K562 (cell line): Measurements from ENCODE around the gene NPB. TPM values are rescaled to one million over a fixed set of nuclear protein-coding genes. Genes with fewer than 3 reads are reported as not detected.

ENCODE experiments used
- CBX3 ChIP-seq, 2 experiments: IDR thresholded peaks; 1 replicate in 1 of 2; 2 replicates in 1 of 2; pipeline ENCODE4 v1.6.1; 2012; ENCODE audit warnings: inconsistent platforms in 2 of 2, low read length in 2 of 2, borderline replicate concordance in 1 of 2, control low read depth in 1 of 2
- DDX20 ChIP-seq: fragments of 450-650 bp; IDR thresholded peaks from 2 replicates; pipeline ENCODE4 v1.6.1; 2016; ENCODE audit warnings: missing genetic modification characterization, low read depth, mild to moderate bottlenecking, missing compliant biosample characterization, moderate library complexity
- DLX4 ChIP-seq: fragments of 250-450 bp; sonication (Bioruptor Pico); IDR thresholded peaks from 2 replicates; pipeline ENCODE4 v1.6.1; 2021; ENCODE audit warnings: mild to moderate bottlenecking
- FOXK1 ChIP-seq: sonication (generic); formaldehyde crosslinking; IDR thresholded peaks from 2 replicates; pipeline ENCODE4 v1.8.0; 2022; ENCODE audit warnings: missing genetic modification reagents, mild to moderate bottlenecking, borderline replicate concordance
- HNRNPLL ChIP-seq: fragments of 200-400 bp; formaldehyde crosslinking; IDR thresholded peaks from 2 replicates; pipeline ENCODE4 v1.6.1; 2017; ENCODE audit warnings: low read length, low read depth, mild to moderate bottlenecking; ENCODE audit not compliant: poor library complexity, severe bottlenecking
- MAFF ChIP-seq: IDR thresholded peaks from 2 replicates; pipeline ENCODE4 v1.6.1; 2012; ENCODE audit warnings: low read length, improper control_type of control experiment
- NFYB ChIP-seq: IDR thresholded peaks from 2 replicates; pipeline ENCODE4 v1.6.1; 2011; ENCODE audit warnings: mild to moderate bottlenecking, moderate library complexity; ENCODE audit not compliant: insufficient read length; ENCODE audit errors: extremely low read depth
- PCBP1 ChIP-seq: fragments of 200-400 bp; formaldehyde crosslinking; IDR thresholded peaks from 2 replicates; pipeline ENCODE4 v1.6.1; 2018; ENCODE audit warnings: mild to moderate bottlenecking, low read depth, low read length; ENCODE audit not compliant: poor library complexity, severe bottlenecking
- RBBP5 ChIP-seq: fragments of 200-600 bp; sonication (generic); IDR thresholded peaks from 2 replicates; pipeline ENCODE4 v1.6.1; 2012; ENCODE audit warnings: borderline replicate concordance, mild to moderate bottlenecking, low read length, control low read depth, inconsistent platforms; ENCODE audit not compliant: insufficient read depth, poor library complexity, severe bottlenecking
- RFX1 ChIP-seq: fragments of 450-650 bp; IDR thresholded peaks from 2 replicates; pipeline ENCODE4 v1.6.1; 2016; ENCODE audit warnings: mild to moderate bottlenecking, moderate library complexity
- SREBF2 ChIP-seq: sonication (generic); formaldehyde crosslinking; IDR thresholded peaks from 2 replicates; pipeline ENCODE4 v1.4.0; 2020; ENCODE audit warnings: mild to moderate bottlenecking, missing genetic modification reagents
- SRSF9 ChIP-seq: fragments of 200-400 bp; formaldehyde crosslinking; IDR thresholded peaks from 2 replicates; pipeline ENCODE4 v1.6.1; 2017; ENCODE audit warnings: low read depth, low read length, borderline replicate concordance
- TCFL5 ChIP-seq: fragments of 250-450 bp; sonication (Bioruptor Pico); conservative IDR thresholded peaks from 2 replicates; pipeline ENCODE4 v1.6.1; 2021; ENCODE audit warnings: mild to moderate bottlenecking, moderate library complexity, matching md5 sums
- TFAM ChIP-seq: fragments of 250-450 bp; sonication (Bioruptor Pico); conservative IDR thresholded peaks from 2 replicates; pipeline ENCODE4 v1.5.0; 2021; ENCODE audit warnings: mild to moderate bottlenecking, moderate library complexity
- THAP12 ChIP-seq: fragments of 250-450 bp; sonication (Bioruptor Pico); IDR thresholded peaks from 2 replicates; pipeline ENCODE4 v1.9.0; 2021; ENCODE audit warnings: mild to moderate bottlenecking, inconsistent platforms
- TRIM24 ChIP-seq, 2 experiments: fragments of 450-650 bp; IDR thresholded peaks; 2 replicates each; pipeline ENCODE4 v1.6.1; 2016
- U2AF2 ChIP-seq: fragments of 200-400 bp; formaldehyde crosslinking; optimal IDR thresholded peaks from 2 replicates; pipeline ENCODE3; 2017; ENCODE audit warnings: low read depth, mild to moderate bottlenecking, low read length
- UBTF ChIP-seq, 2 experiments: IDR thresholded peaks; 2 replicates each; pipeline ENCODE4 v1.6.1; 2012; ENCODE audit warnings: improper control_type of control experiment in 2 of 2, low read depth in 2 of 2, low read length in 2 of 2, borderline replicate concordance in 1 of 2
- ZNF175 ChIP-seq: fragments of 200-800 bp; sonication (Bioruptor generic); IDR thresholded peaks from 2 replicates; pipeline ENCODE4 v1.6.1; 2016; ENCODE audit warnings: low read depth, mild to moderate bottlenecking, missing genetic modification characterization, missing compliant biosample characterization
- ZNF551 ChIP-seq: fragments of 250-450 bp; sonication (Bioruptor Pico); IDR thresholded peaks from 2 replicates; pipeline ENCODE4 v1.5.0; 2021; ENCODE audit warnings: mild to moderate bottlenecking, moderate library complexity
- polyA plus RNA-seq, 8 experiments: library from polyadenylated mRNA; depleted of rRNA in 4 of 8; stranded (reverse) in 5 of 8; unstranded in 3 of 8; fragments of >200 nt; fragmentation: Nextera tagmentation in 2 of 8; fragmentation: Illumina TruSeq in 1 of 8; extraction: Ambion mirVana in 2 of 8; extraction: Trizol in 1 of 8; gene quantifications; 2 replicates each; pipeline versions ENCODE4 v1.2.1 to v1.2.3, GENCODE V29; 2011 to 2014; ENCODE audit warnings: inconsistent platforms in 1 of 8, missing spikeins in 1 of 8
- total RNA-seq, 7 experiments: library from RNA; depleted of rRNA in 6 of 7; stranded (reverse); fragments of >200 nt in 6 of 7; fragmentation: Illumina TruSeq in 2 of 7; extraction: Trizol in 2 of 7; gene quantifications; 2 replicates each; pipeline versions ENCODE4 v1.2.1 to v1.2.3, GENCODE V29; 2011 to 2021; ENCODE audit warnings: low replicate concordance in 1 of 7
- TF ChIP-seq, protein P1 (sequence below): fragments of 250-450 bp; sonication (Bioruptor Pico); IDR thresholded peaks from 2 replicates; pipeline ENCODE4 v1.8.0; 2021; ENCODE audit warnings: moderate library complexity, mild to moderate bottlenecking, inconsistent platforms
- TF ChIP-seq, protein P2 (sequence below): fragments of 250-450 bp; sonication (Bioruptor Pico); IDR thresholded peaks from 2 replicates; pipeline ENCODE4 v1.5.0; 2021

Gene NPB
- total and polyA plus RNA-seq, 9 of the 15 experiments (the other 6 are each of a cell fraction or from before 2014, with no cell fraction given), result 0.03 to 0.61 (median 0.14) TPM; not detected in 2

DNA sequence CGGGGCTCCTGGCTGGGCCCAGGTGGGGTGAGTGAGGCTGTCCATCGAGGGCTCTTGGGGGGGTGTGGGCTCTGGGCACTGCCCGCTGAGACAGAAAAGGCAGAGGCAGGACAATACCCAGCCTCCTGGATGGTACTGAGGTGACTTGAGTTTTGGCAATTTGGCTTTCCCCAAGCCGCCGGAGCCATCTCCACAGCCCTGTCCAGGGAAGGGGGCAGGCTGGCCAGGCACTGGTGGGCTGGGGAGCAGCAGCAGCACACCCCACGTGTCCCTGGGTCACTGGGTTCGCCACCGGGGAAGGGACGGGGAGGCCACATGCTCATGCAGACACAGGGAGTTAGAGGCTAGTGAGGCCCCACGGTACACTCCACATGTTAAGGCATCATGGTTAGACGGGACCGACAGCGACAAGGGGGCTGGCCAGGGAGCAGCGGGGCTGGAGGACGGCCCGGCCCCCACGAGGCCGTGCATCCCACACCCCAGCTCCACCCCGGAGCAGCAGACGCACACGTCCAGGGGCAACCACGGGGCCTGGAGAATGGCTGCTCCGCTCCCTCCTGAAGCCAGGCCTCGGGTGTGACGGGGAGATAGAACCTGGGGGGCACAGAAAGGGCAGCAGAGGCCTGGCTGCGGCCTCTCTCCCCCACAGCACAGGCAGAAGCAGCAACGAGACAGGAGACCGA lies 33.9 kb upstream of the NPB start (continued):
- TF ChIP-seq SREBF2 (CRISPR knock-in tag) (0 out of 2 replicates have a peak, but pooled peaks have one; percentile 64), RBBP5 (no peak), FOXK1 (CRISPR knock-in tag) (no peak), HNRNPLL (no peak), TFAM (no peak), DLX4 (no peak), RFX1 (no peak), TRIM24 (IDR thresholded peaks at IDR 0.05) (peak in 1 of 2 experiments; percentile 40; a peak in 1 of 4 replicates), NFYB (no peak), MAFF (no peak), U2AF2 (no peak), DDX20 (no peak), UBTF (IDR thresholded peaks at IDR 0.05; ENCODE audit: borderline replicate concordance in 1 of 2, low read depth in 2 of 2, low read length in 2 of 2) (peak in 1 of 2 experiments; percentile 73; a peak in 1 of 4 replicates), CBX3 (IDR thresholded peaks at IDR 0.05; ENCODE audit: borderline replicate concordance in 1 of 2, low read length in 2 of 2) (no peak), THAP12 (CRISPR knock-in tag) (0 out of 2 replicates have a peak, but pooled peaks have one; percentile 9), ZNF551 (CRISPR knock-in tag) (no peak), SRSF9 (no peak), TCFL5 (CRISPR knock-in tag) (no peak), ZNF175 (CRISPR knock-in tag) (no peak), PCBP1 (peak; percentile 0)
- TF ChIP-seq, protein P1, sequence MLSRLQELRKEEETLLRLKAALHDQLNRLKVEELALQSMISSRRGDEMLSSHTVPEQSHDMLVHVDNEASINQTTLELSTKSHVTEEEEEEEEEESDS, result no peak
- TF ChIP-seq, protein P2, sequence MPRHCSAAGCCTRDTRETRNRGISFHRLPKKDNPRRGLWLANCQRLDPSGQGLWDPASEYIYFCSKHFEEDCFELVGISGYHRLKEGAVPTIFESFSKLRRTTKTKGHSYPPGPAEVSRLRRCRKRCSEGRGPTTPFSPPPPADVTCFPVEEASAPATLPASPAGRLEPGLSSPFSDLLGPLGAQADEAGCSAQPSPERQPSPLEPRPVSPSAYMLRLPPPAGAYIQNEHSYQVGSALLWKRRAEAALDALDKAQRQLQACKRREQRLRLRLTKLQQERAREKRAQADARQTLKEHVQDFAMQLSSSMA (CRISPR knock-in tag), result peak; percentile 67; the same call in 1 of the 2 replicates
